ENCODE data around the gene ORAI3. TPM values are rescaled to one million over a fixed set of nuclear protein-coding genes. Genes with fewer than 3 reads are reported as not detected.

The ORAI3 gene
- total and polyA plus RNA-seq, 2 of the 13 experiments (the other 11 are each of a cell fraction or from before 2014, with no cell fraction given): 11.4 to 32.0 TPM

DNA sequence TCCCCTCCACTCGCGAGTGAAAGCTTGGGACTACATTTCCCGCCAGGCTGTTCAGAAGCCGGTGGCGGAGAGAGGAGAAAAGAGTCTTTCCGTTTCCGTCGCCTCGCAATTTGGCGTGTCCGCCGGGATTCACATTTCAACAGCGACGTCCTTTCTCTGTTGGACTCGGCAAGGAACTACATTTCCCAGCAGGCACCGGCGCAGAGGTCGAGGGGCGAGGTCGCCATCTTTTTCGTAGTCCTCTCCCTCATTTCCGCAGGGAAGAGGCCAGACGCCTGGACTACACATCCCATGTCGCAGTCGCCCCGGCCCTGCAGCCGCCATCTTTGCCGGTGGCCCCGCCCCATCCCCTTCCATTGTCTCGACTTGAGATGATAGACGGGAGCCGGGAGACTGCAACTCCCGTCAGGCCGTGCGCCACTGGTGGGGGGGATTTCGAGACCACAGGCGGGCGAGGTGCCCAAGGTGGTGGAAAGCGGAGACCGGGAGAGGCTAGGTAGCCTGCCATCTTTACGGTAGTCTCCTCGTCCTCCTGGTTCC lies 26.4 kb upstream of the ORAI3 start (continued):
- TF ChIP-seq, protein P1, sequence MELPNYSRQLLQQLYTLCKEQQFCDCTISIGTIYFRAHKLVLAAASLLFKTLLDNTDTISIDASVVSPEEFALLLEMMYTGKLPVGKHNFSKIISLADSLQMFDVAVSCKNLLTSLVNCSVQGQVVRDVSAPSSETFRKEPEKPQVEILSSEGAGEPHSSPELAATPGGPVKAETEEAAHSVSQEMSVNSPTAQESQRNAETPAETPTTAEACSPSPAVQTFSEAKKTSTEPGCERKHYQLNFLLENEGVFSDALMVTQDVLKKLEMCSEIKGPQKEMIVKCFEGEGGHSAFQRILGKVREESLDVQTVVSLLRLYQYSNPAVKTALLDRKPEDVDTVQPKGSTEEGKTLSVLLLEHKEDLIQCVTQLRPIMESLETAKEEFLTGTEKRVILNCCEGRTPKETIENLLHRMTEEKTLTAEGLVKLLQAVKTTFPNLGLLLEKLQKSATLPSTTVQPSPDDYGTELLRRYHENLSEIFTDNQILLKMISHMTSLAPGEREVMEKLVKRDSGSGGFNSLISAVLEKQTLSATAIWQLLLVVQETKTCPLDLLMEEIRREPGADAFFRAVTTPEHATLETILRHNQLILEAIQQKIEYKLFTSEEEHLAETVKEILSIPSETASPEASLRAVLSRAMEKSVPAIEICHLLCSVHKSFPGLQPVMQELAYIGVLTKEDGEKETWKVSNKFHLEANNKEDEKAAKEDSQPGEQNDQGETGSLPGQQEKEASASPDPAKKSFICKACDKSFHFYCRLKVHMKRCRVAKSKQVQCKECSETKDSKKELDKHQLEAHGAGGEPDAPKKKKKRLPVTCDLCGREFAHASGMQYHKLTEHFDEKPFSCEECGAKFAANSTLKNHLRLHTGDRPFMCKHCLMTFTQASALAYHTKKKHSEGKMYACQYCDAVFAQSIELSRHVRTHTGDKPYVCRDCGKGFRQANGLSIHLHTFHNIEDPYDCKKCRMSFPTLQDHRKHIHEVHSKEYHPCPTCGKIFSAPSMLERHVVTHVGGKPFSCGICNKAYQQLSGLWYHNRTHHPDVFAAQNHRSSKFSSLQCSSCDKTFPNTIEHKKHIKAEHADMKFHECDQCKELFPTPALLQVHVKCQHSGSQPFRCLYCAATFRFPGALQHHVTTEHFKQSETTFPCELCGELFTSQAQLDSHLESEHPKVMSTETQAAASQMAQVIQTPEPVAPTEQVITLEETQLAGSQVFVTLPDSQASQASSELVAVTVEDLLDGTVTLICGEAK (IDR thresholded peaks at IDR 0.05): peak; percentile 77
- TF ChIP-seq, protein P1 (CRISPR knock-in tag; IDR thresholded peaks at IDR 0.05): peak; percentile 34; the same call in 1 of the 2 replicates
- TF ChIP-seq, protein P2, sequence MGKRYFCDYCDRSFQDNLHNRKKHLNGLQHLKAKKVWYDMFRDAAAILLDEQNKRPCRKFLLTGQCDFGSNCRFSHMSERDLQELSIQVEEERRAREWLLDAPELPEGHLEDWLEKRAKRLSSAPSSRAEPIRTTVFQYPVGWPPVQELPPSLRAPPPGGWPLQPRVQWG (CRISPR knock-in tag; IDR thresholded peaks at IDR 0.05; ENCODE audit: borderline replicate concordance, low read depth): no peak
- TF ChIP-seq ZNF207 (IDR thresholded peaks at IDR 0.05; ENCODE audit: borderline replicate concordance) (no peak), ZNF3 (CRISPR knock-in tag; IDR thresholded peaks at IDR 0.05) (no peak), AKAP8 (CRISPR knock-in tag; IDR thresholded peaks at IDR 0.05) (0 out of 2 replicates have a peak, but pooled peaks have one; percentile 61), ZNF709 (CRISPR knock-in tag; IDR thresholded peaks at IDR 0.05) (0 out of 2 replicates have a peak, but pooled peaks have one; percentile 11), ZNF850 (CRISPR knock-in tag; conservative IDR thresholded peaks at IDR 0.05) (peak; percentile 71; the same call in 1 of the 2 replicates), ZNF333 (CRISPR knock-in tag; IDR thresholded peaks at IDR 0.05; ENCODE audit: borderline replicate concordance) (0 out of 2 replicates have a peak, but pooled peaks have one; percentile 62), MED1 (CRISPR knock-in tag; IDR thresholded peaks at IDR 0.05) (peak; percentile 62), RXRB (CRISPR knock-in tag; IDR thresholded peaks at IDR 0.05; ENCODE audit: borderline replicate concordance) (peak; percentile 48; the same call in 1 of the 2 replicates), ZNF616 (CRISPR knock-in tag; IDR thresholded peaks at IDR 0.05; ENCODE audit: low read depth) (0 out of 2 replicates have a peak, but pooled peaks have one; percentile 64), NRL (CRISPR knock-in tag; IDR thresholded peaks at IDR 0.05; ENCODE audit: borderline replicate concordance) (peak; percentile 15; the same call in 1 of the 2 replicates), ZNF460 (CRISPR knock-in tag; IDR thresholded peaks at IDR 0.05; ENCODE audit: borderline replicate concordance) (no peak), GTF3A (CRISPR knock-in tag; conservative IDR thresholded peaks at IDR 0.05) (no peak), RFX1 (IDR thresholded peaks at IDR 0.05) (no peak), SPEN (CRISPR knock-in tag; IDR thresholded peaks at IDR 0.05; ENCODE audit: low read depth) (peak; percentile 61), SOX6 (IDR thresholded peaks at IDR 0.05) (no peak), SOX6 (CRISPR knock-in tag; IDR thresholded peaks at IDR 0.05) (peak; percentile 94), RXRA (CRISPR knock-in tag; IDR thresholded peaks at IDR 0.05) (no peak; the same call in 1 of the 2 replicates), GATAD2A (CRISPR knock-in tag; IDR thresholded peaks at IDR 0.05) (no peak; the same call in 1 of the 2 replicates)
